IMR-90 (cell line): ENCODE results near the gene HPS4. TPM values are rescaled to one million over a fixed set of nuclear protein-coding genes. Genes with fewer than 3 reads are reported as not detected.

ENCODE experiments used
- ATAC-seq: fragments of 200-7000 bp; cut with Tn5 transposase; 2 replicates; pipeline ENCODE4 v1.9.1; 2020; ENCODE audit warnings: low read depth, mild to moderate bottlenecking, moderate library complexity
- BruUV-seq: library from RNA; stranded (reverse); fragments of 400-500 nt; replicated peaks from 2 replicates; lab custom pipeline; 2021; lab: Mats Ljungman, UMichigan
- CTCF ChIA-PET: fragments of 300-600 bp; formaldehyde crosslinking; extraction: SDS; loops from one replicate; lab custom pipeline; 2021; ENCODE audit warnings: antibody characterized with exemption; lab: Yijun Ruan, JAX
- POLR2A ChIA-PET: fragments of 300-600 bp; sonication (Branson Sonifier 250); formaldehyde crosslinking; loops from one replicate; lab custom pipeline; 2022; ENCODE audit warnings: antibody characterized with exemption; ENCODE audit not compliant: unreplicated experiment; lab: Charles Lee
- DNase-seq: peaks from one replicate; pipeline ENCODE4 v3.0.0; 2013
- H2AFZ ChIP-seq: replicated peaks from 2 replicates; pipeline ENCODE3; 2013; ENCODE audit warnings: low read length, mild to moderate bottlenecking; ENCODE audit not compliant: poor library complexity
- H2AK5ac ChIP-seq: 2 replicates; pipeline ENCODE4 v1.6.1; 2013; ENCODE audit warnings: low read depth, low read length, inconsistent platforms
- H2AK9ac ChIP-seq: replicated peaks from 2 replicates; pipeline ENCODE3; 2013; ENCODE audit warnings: mild to moderate bottlenecking, low read depth, low read length, moderate library complexity; ENCODE audit not compliant: poor library complexity
- H2BK120ac ChIP-seq: 2 replicates; pipeline ENCODE4 v1.6.1; 2013; ENCODE audit warnings: low read depth, low read length, inconsistent platforms
- H2BK15ac ChIP-seq: 3 replicates; pipeline ENCODE4 v1.6.1; 2013; ENCODE audit warnings: low read depth, low read length, inconsistent platforms
- H2BK20ac ChIP-seq: 2 replicates; pipeline ENCODE4 v1.6.1; 2013; ENCODE audit warnings: low read depth, mild to moderate bottlenecking, inconsistent platforms, low read length, moderate library complexity
- H2BK5ac ChIP-seq: 2 replicates; pipeline ENCODE4 v1.6.1; 2013; ENCODE audit warnings: mild to moderate bottlenecking, low read depth, low read length, inconsistent platforms; ENCODE audit not compliant: poor library complexity, severe bottlenecking
- H3K14ac ChIP-seq: replicated peaks from 2 replicates; pipeline ENCODE4 v1.6.1; 2013; ENCODE audit warnings: low read depth, low read length, inconsistent platforms
- H3K18ac ChIP-seq: 2 replicates; pipeline ENCODE4 v1.6.1; 2013; ENCODE audit warnings: low read depth, low read length, control low read depth
- H3K23ac ChIP-seq: 2 replicates; pipeline ENCODE4 v1.6.1; 2013; ENCODE audit warnings: low read depth, low read length, inconsistent platforms
- H3K27ac ChIP-seq: 2 replicates; pipeline ENCODE4 v1.5.1; 2013; ENCODE audit warnings: mild to moderate bottlenecking, control low read depth, low read length; ENCODE audit not compliant: insufficient read depth
- H3K27me3 ChIP-seq: 2 replicates; pipeline ENCODE4 v1.6.1; 2013; ENCODE audit warnings: low read length; ENCODE audit not compliant: control insufficient read depth, insufficient read depth
- H3K36me3 ChIP-seq: 2 replicates; pipeline ENCODE4 v1.6.1; 2013; ENCODE audit warnings: low read length, mixed read lengths; ENCODE audit not compliant: control insufficient read depth, insufficient read depth
- H3K4ac ChIP-seq: 2 replicates; pipeline ENCODE4 v1.6.1; 2013; ENCODE audit warnings: low read depth, low read length, inconsistent platforms
- H3K4me1 ChIP-seq: 2 replicates; pipeline ENCODE4 v1.6.1; 2013; ENCODE audit warnings: low read length, mixed read lengths; ENCODE audit not compliant: control insufficient read depth, insufficient read depth
- H3K4me2 ChIP-seq: 2 replicates; pipeline ENCODE4 v1.6.1; 2013; ENCODE audit warnings: low read depth, mild to moderate bottlenecking, control low read depth, low read length, moderate library complexity
- H3K4me3 ChIP-seq: 2 replicates; pipeline ENCODE4 v1.5.1; 2013; ENCODE audit warnings: low read depth, mild to moderate bottlenecking, control low read depth, low read length, moderate library complexity; ENCODE audit not compliant: insufficient read depth
- H3K56ac ChIP-seq: 2 replicates; pipeline ENCODE4 v1.6.1; 2013; ENCODE audit warnings: low read length, inconsistent platforms; ENCODE audit not compliant: insufficient read depth; ENCODE audit errors: extremely low read depth
- H3K79me1 ChIP-seq, 2 experiments: 2 replicates each; pipeline ENCODE4 v1.6.1; 2013; ENCODE audit warnings: low read length in 2 of 2, inconsistent platforms in 1 of 2, low read depth in 1 of 2
- H3K9ac ChIP-seq: 2 replicates; pipeline ENCODE4 v1.6.1; 2013; ENCODE audit warnings: low read depth, low read length, control low read depth
- H3K9me1 ChIP-seq: 2 replicates; pipeline ENCODE4 v1.6.1; 2013; ENCODE audit warnings: low read length, inconsistent platforms; ENCODE audit not compliant: insufficient read depth
- H3K9me3 ChIP-seq: 2 replicates; pipeline ENCODE4 v1.6.1; 2013; ENCODE audit warnings: low read length; ENCODE audit not compliant: control insufficient read depth, insufficient read depth
- H4K20me1 ChIP-seq: 2 replicates; pipeline ENCODE4 v1.6.1; 2013; ENCODE audit warnings: low read length, inconsistent platforms; ENCODE audit not compliant: insufficient read depth
- H4K5ac ChIP-seq: 2 replicates; pipeline ENCODE4 v1.6.1; 2013; ENCODE audit warnings: mild to moderate bottlenecking, low read depth, low read length, control low read depth
- H4K8ac ChIP-seq, 2 experiments: 2 replicates each; pipeline ENCODE4 v1.6.1; 2013; ENCODE audit warnings: low read depth in 2 of 2, low read length in 2 of 2, control low read depth in 1 of 2, inconsistent platforms in 1 of 2
- H4K91ac ChIP-seq: 2 replicates; pipeline ENCODE4 v1.6.1; 2013; ENCODE audit warnings: low read depth, low read length, inconsistent platforms; ENCODE audit not compliant: insufficient read depth
- CEBPB ChIP-seq: IDR thresholded peaks from 2 replicates; pipeline ENCODE4 v1.6.1; 2012; ENCODE audit warnings: low read depth, low read length, improper control_type of control experiment
- NFE2L2 ChIP-seq: fragments of 150-350 bp; IDR thresholded peaks from 2 replicates; pipeline ENCODE4 v1.6.1; 2016; ENCODE audit warnings: low read depth, mild to moderate bottlenecking, low read length
- WGBS, 2 experiments: methylation state at CpG; one replicate each; pipeline versions ENCODE4 v1.1.5 to v1.1.7; 2013; ENCODE audit warnings: missing lambda C conversion rate in 2 of 2; ENCODE audit not compliant: insufficient read length in 1 of 2; ENCODE audit errors: extremely low coverage in 2 of 2; 5-methylcytosine and 5-hydroxymethylcytosine counted together
- dilution Hi-C: fragments of 300-500 bp; cut with HindIII; formaldehyde crosslinking; loops from one replicate; pipeline ENCODE4 v1.14.3; 2018; ENCODE audit warnings: low sequenced_read_pairs; ENCODE audit not compliant: unreplicated experiment
- in situ Hi-C: fragments of 300-500 bp; cut with MboI; formaldehyde crosslinking; loops from 3 replicates; pipeline ENCODE4 v1.14.3; 2019; ENCODE audit warnings: low sequenced_read_pairs, inconsistent platforms, mixed read lengths
- intact Hi-C: fragments of 100-400 bp; cut with micrococcal nuclease; formaldehyde crosslinking; loops from 2 replicates; pipeline ENCODE4 v1.10.0; 2022
- polyA plus RNA-seq, 3 experiments: library from polyadenylated mRNA; depleted of rRNA; stranded (reverse); fragments of >200 nt; gene quantifications; 2 replicates each; pipeline ENCODE4 v1.2.3, GENCODE V29; 2012; ENCODE audit warnings: low replicate concordance in 1 of 3
- total RNA-seq: library from RNA; depleted of rRNA; stranded (reverse); fragments of >200 nt; gene quantifications from 2 replicates; pipeline ENCODE4 v1.2.3, GENCODE V29; 2012

HPS4 gene
- total and polyA plus RNA-seq, 2 of the 4 experiments (the other 2 are of a cell fraction): 15.8 to 19.0 TPM

DNA sequence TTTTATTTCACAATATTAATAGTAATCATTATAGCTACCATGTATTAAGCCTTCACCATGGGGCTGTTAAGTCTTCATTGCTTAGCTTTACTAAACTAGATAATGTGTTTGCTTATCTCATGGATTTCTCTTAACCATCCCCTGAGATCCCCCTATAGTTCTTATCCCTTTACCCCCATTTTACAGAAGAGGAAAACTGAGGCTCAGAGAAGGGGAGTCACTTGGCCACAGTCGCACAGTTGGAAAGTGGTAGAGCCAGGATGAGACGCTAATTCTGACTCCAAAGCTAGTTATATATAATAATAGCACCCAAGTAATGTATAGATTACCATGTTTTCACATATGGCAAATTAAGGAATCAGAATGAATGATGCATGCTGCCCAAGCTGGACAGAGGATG is 38.4 kb upstream of the HPS4 start:
- H3K14ac ChIP-seq: no peak overlapping the region
- BruUV-seq: no TSS peak
- no peak overlapping the region for H3K9ac ChIP-seq
- H3K4ac ChIP-seq: no peak overlapping the region
- dilution Hi-C loops (no loop called here), intact Hi-C loops (no loop called here), in situ Hi-C loops (no loop called here)
- H3K9me3 ChIP-seq: no peaks in the 10 kb centered on the region
- H3K9me1 ChIP-seq: no peaks in the 10 kb centered on the region
- no peak overlapping the region for H4K5ac ChIP-seq
- H2AFZ ChIP-seq: no peak overlapping the region
- no peak overlapping the region for H2BK15ac ChIP-seq
- H3K79me1 ChIP-seq: no peaks in the 10 kb centered on the region
- H3K36me3 ChIP-seq: peaks cover 10% of the 10 kb centered on the region
- no peak overlapping the region for H2AK9ac ChIP-seq
- H4K8ac ChIP-seq: no peak overlapping the region
- POLR2A ChIA-PET: interaction anchor here (1.0 kb wide), 1 partner anchor 24 kb away, joined by 5 read pairs; no protein-coding TSS in a partner anchor
- no peak overlapping the region for H2BK20ac ChIP-seq
- ATAC-seq (no peak), DNase-seq (no peak)
- H3K27ac ChIP-seq: no peak overlapping the region
- no peaks in the 10 kb centered on the region for H4K20me1 ChIP-seq
- CTCF ChIA-PET: no interaction called here
- no peak overlapping the region for H3K23ac ChIP-seq
- H3K4me3 ChIP-seq: no peak overlapping the region
- no peak overlapping the region for H4K91ac ChIP-seq
- no peak overlapping the region for H3K18ac ChIP-seq
- no peak overlapping the region for H2BK5ac ChIP-seq
- no peak overlapping the region for H2BK120ac ChIP-seq
- H2AK5ac ChIP-seq: no peak overlapping the region
- H3K27me3 ChIP-seq: no peaks in the 10 kb centered on the region
- no peaks in the 10 kb centered on the region for H3K4me1 ChIP-seq
- no peak overlapping the region for H3K4me2 ChIP-seq
- no peak overlapping the region for H3K56ac ChIP-seq
- no CpG with 5 or more reads among the region's 2 CpGs for whole genome bisulfite sequencing, 2 experiments
- TF ChIP-seq CEBPB (0 out of 2 replicates have a peak, but pooled peaks have one; percentile 9), NFE2L2 (no peak)
